IMR-90 (cell line): Measurements from ENCODE around the gene EYS. TPM values are rescaled to one million over a fixed set of nuclear protein-coding genes. Genes with fewer than 3 reads are reported as not detected.

Experiments used
- ATAC-seq: fragments of 200-7000 bp; cut with Tn5 transposase; 2 replicates; pipeline ENCODE4 v1.9.1; 2020; ENCODE audit warnings: low read depth, mild to moderate bottlenecking, moderate library complexity
- BruUV-seq: library from RNA; stranded (reverse); fragments of 400-500 nt; replicated peaks from 2 replicates; lab custom pipeline; 2021; lab: Mats Ljungman, UMichigan
- CTCF ChIA-PET: fragments of 300-600 bp; formaldehyde crosslinking; extraction: SDS; loops from one replicate; lab custom pipeline; 2021; ENCODE audit warnings: antibody characterized with exemption; lab: Yijun Ruan, JAX
- POLR2A ChIA-PET: fragments of 300-600 bp; sonication (Branson Sonifier 250); formaldehyde crosslinking; loops from one replicate; lab custom pipeline; 2022; ENCODE audit warnings: antibody characterized with exemption; ENCODE audit not compliant: unreplicated experiment; lab: Charles Lee
- DNase-seq: peaks from one replicate; pipeline ENCODE4 v3.0.0; 2013
- H2AFZ ChIP-seq: replicated peaks from 2 replicates; pipeline ENCODE3; 2013; ENCODE audit warnings: low read length, mild to moderate bottlenecking; ENCODE audit not compliant: poor library complexity
- H2AK5ac ChIP-seq: 2 replicates; pipeline ENCODE4 v1.6.1; 2013; ENCODE audit warnings: low read depth, low read length, inconsistent platforms
- H2AK9ac ChIP-seq: replicated peaks from 2 replicates; pipeline ENCODE3; 2013; ENCODE audit warnings: mild to moderate bottlenecking, low read depth, low read length, moderate library complexity; ENCODE audit not compliant: poor library complexity
- H2BK120ac ChIP-seq: 2 replicates; pipeline ENCODE4 v1.6.1; 2013; ENCODE audit warnings: low read depth, low read length, inconsistent platforms
- H2BK15ac ChIP-seq: 3 replicates; pipeline ENCODE4 v1.6.1; 2013; ENCODE audit warnings: low read depth, low read length, inconsistent platforms
- H2BK20ac ChIP-seq: 2 replicates; pipeline ENCODE4 v1.6.1; 2013; ENCODE audit warnings: low read depth, mild to moderate bottlenecking, inconsistent platforms, low read length, moderate library complexity
- H2BK5ac ChIP-seq: 2 replicates; pipeline ENCODE4 v1.6.1; 2013; ENCODE audit warnings: mild to moderate bottlenecking, low read depth, low read length, inconsistent platforms; ENCODE audit not compliant: poor library complexity, severe bottlenecking
- H3K14ac ChIP-seq: replicated peaks from 2 replicates; pipeline ENCODE4 v1.6.1; 2013; ENCODE audit warnings: low read depth, low read length, inconsistent platforms
- H3K18ac ChIP-seq: 2 replicates; pipeline ENCODE4 v1.6.1; 2013; ENCODE audit warnings: low read depth, low read length, control low read depth
- H3K23ac ChIP-seq: 2 replicates; pipeline ENCODE4 v1.6.1; 2013; ENCODE audit warnings: low read depth, low read length, inconsistent platforms
- H3K27ac ChIP-seq: 2 replicates; pipeline ENCODE4 v1.5.1; 2013; ENCODE audit warnings: mild to moderate bottlenecking, control low read depth, low read length; ENCODE audit not compliant: insufficient read depth
- H3K27me3 ChIP-seq: 2 replicates; pipeline ENCODE4 v1.6.1; 2013; ENCODE audit warnings: low read length; ENCODE audit not compliant: control insufficient read depth, insufficient read depth
- H3K36me3 ChIP-seq: 2 replicates; pipeline ENCODE4 v1.6.1; 2013; ENCODE audit warnings: low read length, mixed read lengths; ENCODE audit not compliant: control insufficient read depth, insufficient read depth
- H3K4ac ChIP-seq: 2 replicates; pipeline ENCODE4 v1.6.1; 2013; ENCODE audit warnings: low read depth, low read length, inconsistent platforms
- H3K4me1 ChIP-seq: 2 replicates; pipeline ENCODE4 v1.6.1; 2013; ENCODE audit warnings: low read length, mixed read lengths; ENCODE audit not compliant: control insufficient read depth, insufficient read depth
- H3K4me2 ChIP-seq: 2 replicates; pipeline ENCODE4 v1.6.1; 2013; ENCODE audit warnings: low read depth, mild to moderate bottlenecking, control low read depth, low read length, moderate library complexity
- H3K4me3 ChIP-seq: 2 replicates; pipeline ENCODE4 v1.5.1; 2013; ENCODE audit warnings: low read depth, mild to moderate bottlenecking, control low read depth, low read length, moderate library complexity; ENCODE audit not compliant: insufficient read depth
- H3K56ac ChIP-seq: 2 replicates; pipeline ENCODE4 v1.6.1; 2013; ENCODE audit warnings: low read length, inconsistent platforms; ENCODE audit not compliant: insufficient read depth; ENCODE audit errors: extremely low read depth
- H3K79me1 ChIP-seq, 2 experiments: 2 replicates each; pipeline ENCODE4 v1.6.1; 2013; ENCODE audit warnings: low read length in 2 of 2, inconsistent platforms in 1 of 2, low read depth in 1 of 2
- H3K9ac ChIP-seq: 2 replicates; pipeline ENCODE4 v1.6.1; 2013; ENCODE audit warnings: low read depth, low read length, control low read depth
- H3K9me1 ChIP-seq: 2 replicates; pipeline ENCODE4 v1.6.1; 2013; ENCODE audit warnings: low read length, inconsistent platforms; ENCODE audit not compliant: insufficient read depth
- H3K9me3 ChIP-seq: 2 replicates; pipeline ENCODE4 v1.6.1; 2013; ENCODE audit warnings: low read length; ENCODE audit not compliant: control insufficient read depth, insufficient read depth
- H4K20me1 ChIP-seq: 2 replicates; pipeline ENCODE4 v1.6.1; 2013; ENCODE audit warnings: low read length, inconsistent platforms; ENCODE audit not compliant: insufficient read depth
- H4K5ac ChIP-seq: 2 replicates; pipeline ENCODE4 v1.6.1; 2013; ENCODE audit warnings: mild to moderate bottlenecking, low read depth, low read length, control low read depth
- H4K8ac ChIP-seq, 2 experiments: 2 replicates each; pipeline ENCODE4 v1.6.1; 2013; ENCODE audit warnings: low read depth in 2 of 2, low read length in 2 of 2, control low read depth in 1 of 2, inconsistent platforms in 1 of 2
- H4K91ac ChIP-seq: 2 replicates; pipeline ENCODE4 v1.6.1; 2013; ENCODE audit warnings: low read depth, low read length, inconsistent platforms; ENCODE audit not compliant: insufficient read depth
- BHLHE40 ChIP-seq: fragments of 150-350 bp; IDR thresholded peaks from 2 replicates; pipeline ENCODE4 v1.6.1; 2016; ENCODE audit warnings: mild to moderate bottlenecking, low read depth, low read length
- CEBPB ChIP-seq: IDR thresholded peaks from 2 replicates; pipeline ENCODE4 v1.6.1; 2012; ENCODE audit warnings: low read depth, low read length, improper control_type of control experiment
- CHD1 ChIP-seq: IDR thresholded peaks from 2 replicates; pipeline ENCODE4 v1.6.1; 2012; ENCODE audit warnings: low read depth, low read length, improper control_type of control experiment
- FOS ChIP-seq: fragments of 150-350 bp; IDR thresholded peaks from 2 replicates; pipeline ENCODE4 v1.6.1; 2016; ENCODE audit warnings: low read depth, low read length
- MAFK ChIP-seq: IDR thresholded peaks from 2 replicates; pipeline ENCODE4 v1.6.1; 2012; ENCODE audit warnings: low read depth, low read length, improper control_type of control experiment
- MAZ ChIP-seq: IDR thresholded peaks from 2 replicates; pipeline ENCODE4 v1.6.1; 2012; ENCODE audit warnings: low read depth, mild to moderate bottlenecking, low read length, improper control_type of control experiment, moderate library complexity, borderline replicate concordance
- MXI1 ChIP-seq: IDR thresholded peaks from 2 replicates; pipeline ENCODE4 v1.6.1; 2012; ENCODE audit warnings: low read depth, mild to moderate bottlenecking, low read length, moderate library complexity, borderline replicate concordance
- NFE2L2 ChIP-seq: fragments of 150-350 bp; IDR thresholded peaks from 2 replicates; pipeline ENCODE4 v1.6.1; 2016; ENCODE audit warnings: low read depth, mild to moderate bottlenecking, low read length
- POLR2A ChIP-seq: IDR thresholded peaks from 2 replicates; pipeline ENCODE4 v1.6.1; 2012; ENCODE audit warnings: mild to moderate bottlenecking, low read depth, low read length
- RAD21 ChIP-seq: IDR thresholded peaks from 2 replicates; pipeline ENCODE4 v1.6.1; 2012; ENCODE audit warnings: low read length, improper control_type of control experiment
- RCOR1 ChIP-seq: IDR thresholded peaks from 2 replicates; pipeline ENCODE4 v1.6.1; 2012; ENCODE audit warnings: mild to moderate bottlenecking, low read length, improper control_type of control experiment; ENCODE audit not compliant: insufficient replicate concordance
- RFX5 ChIP-seq: IDR thresholded peaks from 2 replicates; pipeline ENCODE4 v1.8.0; 2012; ENCODE audit warnings: low read depth, mild to moderate bottlenecking, low read length, moderate library complexity
- SMC3 ChIP-seq: fragments of 150-350 bp; IDR thresholded peaks from 2 replicates; pipeline ENCODE4 v1.6.1; 2016; ENCODE audit warnings: low read depth, mild to moderate bottlenecking, antibody characterized with exemption, low read length, moderate library complexity
- WGBS, 2 experiments: methylation state at CpG; one replicate each; pipeline versions ENCODE4 v1.1.5 to v1.1.7; 2013; ENCODE audit warnings: missing lambda C conversion rate in 2 of 2; ENCODE audit not compliant: insufficient read length in 1 of 2; ENCODE audit errors: extremely low coverage in 2 of 2; 5-methylcytosine and 5-hydroxymethylcytosine counted together
- dilution Hi-C: fragments of 300-500 bp; cut with HindIII; formaldehyde crosslinking; loops from one replicate; pipeline ENCODE4 v1.14.3; 2018; ENCODE audit warnings: low sequenced_read_pairs; ENCODE audit not compliant: unreplicated experiment
- in situ Hi-C: fragments of 300-500 bp; cut with MboI; formaldehyde crosslinking; loops from 3 replicates; pipeline ENCODE4 v1.14.3; 2019; ENCODE audit warnings: low sequenced_read_pairs, inconsistent platforms, mixed read lengths
- intact Hi-C: fragments of 100-400 bp; cut with micrococcal nuclease; formaldehyde crosslinking; loops from 2 replicates; pipeline ENCODE4 v1.10.0; 2022
- polyA plus RNA-seq, 3 experiments: library from polyadenylated mRNA; depleted of rRNA; stranded (reverse); fragments of >200 nt; gene quantifications; 2 replicates each; pipeline ENCODE4 v1.2.3, GENCODE V29; 2012; ENCODE audit warnings: low replicate concordance in 1 of 3
- total RNA-seq: library from RNA; depleted of rRNA; stranded (reverse); fragments of >200 nt; gene quantifications from 2 replicates; pipeline ENCODE4 v1.2.3, GENCODE V29; 2012
- TF ChIP-seq, protein P1 (sequence below): fragments of 150-350 bp; IDR thresholded peaks from 2 replicates; pipeline ENCODE4 v1.6.1; 2016; ENCODE audit warnings: low read depth, mild to moderate bottlenecking, low read length, moderate library complexity, borderline replicate concordance
- TF ChIP-seq, protein P2 (sequence below): conservative IDR thresholded peaks from 2 replicates; pipeline ENCODE4 v1.5.1; 2012; ENCODE audit warnings: mild to moderate bottlenecking, low read depth, low read length, improper control_type of control experiment
- TF ChIP-seq, protein P3 (sequence below): fragments of 150-350 bp; IDR thresholded peaks from 2 replicates; pipeline ENCODE4 v1.6.1; 2017; ENCODE audit warnings: mild to moderate bottlenecking, antibody characterized with exemption, low read length, low read depth

The EYS gene
- total and polyA plus RNA-seq, 2 of the 4 experiments (the other 2 are of a cell fraction): under 0.01 TPM; not detected in 1

DNA sequence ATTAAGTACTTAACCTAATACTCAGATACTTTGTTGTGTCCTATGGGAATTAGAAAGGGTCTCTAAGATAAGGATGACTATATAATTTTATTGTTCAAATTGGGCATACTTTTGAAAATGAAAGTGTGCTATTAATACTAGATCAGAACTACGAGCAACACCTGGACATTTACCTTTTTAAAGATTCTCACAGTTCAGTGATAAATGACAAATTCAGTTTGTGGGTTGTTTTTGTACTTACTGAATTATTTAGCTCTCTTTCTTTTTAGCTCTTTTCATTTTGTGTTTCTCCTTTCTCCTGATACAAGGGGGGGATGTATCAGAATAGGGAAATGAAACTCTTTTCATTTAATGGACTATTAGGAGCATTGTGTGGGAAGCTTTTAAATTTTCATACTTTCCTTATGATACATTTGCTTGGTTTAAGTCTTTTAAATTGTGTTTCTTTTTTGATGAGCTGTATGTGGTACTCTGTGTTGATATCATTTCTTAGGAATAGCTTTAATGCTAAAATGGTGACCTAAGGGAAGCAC, 2023.9 kb downstream of the EYS start:
- H3K9me1 ChIP-seq: no peaks in the 10 kb centered on the region
- no peak for DNase-seq
- H3K27ac ChIP-seq: no peak overlapping the region
- H3K4me1 ChIP-seq: no peaks in the 10 kb centered on the region
- BruUV-seq: no TSS peak
- no peak overlapping the region for H2BK5ac ChIP-seq
- H3K27me3 ChIP-seq: no peaks in the 10 kb centered on the region
- no peak overlapping the region for H2BK120ac ChIP-seq
- dilution Hi-C loops (no loop called here), intact Hi-C loops (loop anchor here (5.0 kb wide), 1 partner anchor 46 kb away; the partner anchor contains the start of gene PHF3), in situ Hi-C loops (no loop called here)
- H3K18ac ChIP-seq: no peak overlapping the region
- H3K4ac ChIP-seq: no peak overlapping the region
- H3K23ac ChIP-seq: no peak overlapping the region
- peaks cover 18 to 23% of the 10 kb centered on the region in 2 experiments for H3K79me1 ChIP-seq
- no peaks in the 10 kb centered on the region for H4K20me1 ChIP-seq
- peaks cover 10% of the 10 kb centered on the region for H3K36me3 ChIP-seq
- WGBS, 2 experiments: no CpG with 5 or more reads among the region's 1 CpG
- no peak overlapping the region for H4K8ac ChIP-seq
- no peak overlapping the region for H2BK15ac ChIP-seq
- H2AK5ac ChIP-seq: no peak overlapping the region
- H3K56ac ChIP-seq: no peak overlapping the region
- no peak overlapping the region for H3K14ac ChIP-seq
- H3K9me3 ChIP-seq: no peaks in the 10 kb centered on the region
- ChIA-PET CTCF (interaction anchor here (1.0 to 1.1 kb wide), 2 partner anchors 16 to 48 kb away, joined by 3 to 4 read pairs; partner anchors contain the start of gene PHF3), POLR2A (no interaction called here)
- no peak overlapping the region for H2BK20ac ChIP-seq
- H2AK9ac ChIP-seq: no peak overlapping the region
- H4K91ac ChIP-seq: no peak overlapping the region
- no peak overlapping the region for H2AFZ ChIP-seq
- ATAC-seq: no peak
- no peak overlapping the region for H3K4me3 ChIP-seq
- H4K5ac ChIP-seq: no peak overlapping the region
- TF ChIP-seq CEBPB: no peak
- no peak for TF ChIP-seq CHD1
- no peak for TF ChIP-seq RAD21
- no peak for TF ChIP-seq NFE2L2
- TF ChIP-seq MAFK: no peak
- TF ChIP-seq, protein P1, sequence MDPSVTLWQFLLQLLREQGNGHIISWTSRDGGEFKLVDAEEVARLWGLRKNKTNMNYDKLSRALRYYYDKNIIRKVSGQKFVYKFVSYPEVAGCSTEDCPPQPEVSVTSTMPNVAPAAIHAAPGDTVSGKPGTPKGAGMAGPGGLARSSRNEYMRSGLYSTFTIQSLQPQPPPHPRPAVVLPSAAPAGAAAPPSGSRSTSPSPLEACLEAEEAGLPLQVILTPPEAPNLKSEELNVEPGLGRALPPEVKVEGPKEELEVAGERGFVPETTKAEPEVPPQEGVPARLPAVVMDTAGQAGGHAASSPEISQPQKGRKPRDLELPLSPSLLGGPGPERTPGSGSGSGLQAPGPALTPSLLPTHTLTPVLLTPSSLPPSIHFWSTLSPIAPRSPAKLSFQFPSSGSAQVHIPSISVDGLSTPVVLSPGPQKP: no peak
- TF ChIP-seq FOS: no peak
- no peak for TF ChIP-seq RFX5
- TF ChIP-seq, protein P2, sequence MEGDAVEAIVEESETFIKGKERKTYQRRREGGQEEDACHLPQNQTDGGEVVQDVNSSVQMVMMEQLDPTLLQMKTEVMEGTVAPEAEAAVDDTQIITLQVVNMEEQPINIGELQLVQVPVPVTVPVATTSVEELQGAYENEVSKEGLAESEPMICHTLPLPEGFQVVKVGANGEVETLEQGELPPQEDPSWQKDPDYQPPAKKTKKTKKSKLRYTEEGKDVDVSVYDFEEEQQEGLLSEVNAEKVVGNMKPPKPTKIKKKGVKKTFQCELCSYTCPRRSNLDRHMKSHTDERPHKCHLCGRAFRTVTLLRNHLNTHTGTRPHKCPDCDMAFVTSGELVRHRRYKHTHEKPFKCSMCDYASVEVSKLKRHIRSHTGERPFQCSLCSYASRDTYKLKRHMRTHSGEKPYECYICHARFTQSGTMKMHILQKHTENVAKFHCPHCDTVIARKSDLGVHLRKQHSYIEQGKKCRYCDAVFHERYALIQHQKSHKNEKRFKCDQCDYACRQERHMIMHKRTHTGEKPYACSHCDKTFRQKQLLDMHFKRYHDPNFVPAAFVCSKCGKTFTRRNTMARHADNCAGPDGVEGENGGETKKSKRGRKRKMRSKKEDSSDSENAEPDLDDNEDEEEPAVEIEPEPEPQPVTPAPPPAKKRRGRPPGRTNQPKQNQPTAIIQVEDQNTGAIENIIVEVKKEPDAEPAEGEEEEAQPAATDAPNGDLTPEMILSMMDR: no peak
- no peak for TF ChIP-seq MXI1
- TF ChIP-seq, protein P3, sequence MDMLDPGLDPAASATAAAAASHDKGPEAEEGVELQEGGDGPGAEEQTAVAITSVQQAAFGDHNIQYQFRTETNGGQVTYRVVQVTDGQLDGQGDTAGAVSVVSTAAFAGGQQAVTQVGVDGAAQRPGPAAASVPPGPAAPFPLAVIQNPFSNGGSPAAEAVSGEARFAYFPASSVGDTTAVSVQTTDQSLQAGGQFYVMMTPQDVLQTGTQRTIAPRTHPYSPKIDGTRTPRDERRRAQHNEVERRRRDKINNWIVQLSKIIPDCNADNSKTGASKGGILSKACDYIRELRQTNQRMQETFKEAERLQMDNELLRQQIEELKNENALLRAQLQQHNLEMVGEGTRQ: no peak
- TF ChIP-seq MAZ: no peak
- no peak for TF ChIP-seq SMC3
- TF ChIP-seq RCOR1: no peak
- TF ChIP-seq BHLHE40: no peak
- no peak for TF ChIP-seq POLR2A
- H3K9ac ChIP-seq: no peak overlapping the region
- H3K4me2 ChIP-seq: no peak overlapping the region
